OCI-LY7 (cell line): Measurements from ENCODE around the gene CSF1.

Experiments
- EZH2phosphoT487 ChIP-seq: fragments of 200-600 bp; sonication (generic); IDR thresholded peaks from 2 replicates; pipeline ENCODE4 v1.6.1; 2018; ENCODE audit warnings: low read depth, borderline replicate concordance, mild to moderate bottlenecking, mixed run types, antibody characterized with exemption, low read length, moderate library complexity, mixed read lengths
- TF ChIP-seq, protein P1 (sequence below): fragments of 200-600 bp; sonication (generic); conservative IDR thresholded peaks from 2 replicates; pipeline ENCODE4 v1.5.1; 2014; ENCODE audit warnings: mild to moderate bottlenecking, antibody characterized with exemption, low read length, moderate library complexity, mixed read lengths

DNA sequence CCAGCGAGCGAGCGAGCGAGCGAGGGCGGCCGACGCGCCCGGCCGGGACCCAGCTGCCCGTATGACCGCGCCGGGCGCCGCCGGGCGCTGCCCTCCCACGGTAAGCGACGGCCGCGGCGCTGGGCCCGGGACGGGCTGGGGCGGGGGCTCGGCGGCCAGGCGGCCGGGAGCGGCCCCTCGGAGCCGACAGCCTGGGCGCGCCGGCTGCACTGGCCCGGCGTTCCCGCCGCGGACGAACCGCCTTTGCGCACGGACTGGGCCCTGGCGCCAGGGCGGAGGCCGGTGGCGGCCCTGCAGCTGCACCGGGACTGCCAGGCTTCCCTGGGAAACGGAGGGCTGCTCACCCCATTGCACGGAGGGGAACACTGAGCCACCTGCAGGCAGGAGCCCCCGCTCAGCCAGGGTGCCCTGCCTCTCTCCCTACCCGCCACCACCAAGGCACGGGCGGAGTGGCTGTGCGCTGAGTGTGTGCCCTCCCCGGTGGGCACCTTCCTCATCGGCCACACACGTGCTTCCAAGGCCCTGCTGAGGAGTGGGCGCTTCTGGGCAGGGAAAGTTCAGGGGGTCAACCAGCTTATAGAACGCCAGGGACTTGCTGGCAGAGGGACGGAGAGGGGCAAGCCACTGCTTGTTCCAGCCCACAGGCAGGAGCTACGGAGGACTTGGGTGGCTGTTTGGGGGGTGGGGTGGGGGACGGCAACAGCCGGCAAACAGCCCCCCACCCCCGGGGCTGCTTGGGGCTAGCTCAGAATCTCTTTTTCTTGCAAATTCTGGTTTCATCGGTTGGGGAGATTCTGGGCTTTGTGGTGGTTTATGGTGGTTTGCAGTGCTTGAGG, 532 bp downstream of the CSF1 start:
- TF ChIP-seq, protein P1, sequence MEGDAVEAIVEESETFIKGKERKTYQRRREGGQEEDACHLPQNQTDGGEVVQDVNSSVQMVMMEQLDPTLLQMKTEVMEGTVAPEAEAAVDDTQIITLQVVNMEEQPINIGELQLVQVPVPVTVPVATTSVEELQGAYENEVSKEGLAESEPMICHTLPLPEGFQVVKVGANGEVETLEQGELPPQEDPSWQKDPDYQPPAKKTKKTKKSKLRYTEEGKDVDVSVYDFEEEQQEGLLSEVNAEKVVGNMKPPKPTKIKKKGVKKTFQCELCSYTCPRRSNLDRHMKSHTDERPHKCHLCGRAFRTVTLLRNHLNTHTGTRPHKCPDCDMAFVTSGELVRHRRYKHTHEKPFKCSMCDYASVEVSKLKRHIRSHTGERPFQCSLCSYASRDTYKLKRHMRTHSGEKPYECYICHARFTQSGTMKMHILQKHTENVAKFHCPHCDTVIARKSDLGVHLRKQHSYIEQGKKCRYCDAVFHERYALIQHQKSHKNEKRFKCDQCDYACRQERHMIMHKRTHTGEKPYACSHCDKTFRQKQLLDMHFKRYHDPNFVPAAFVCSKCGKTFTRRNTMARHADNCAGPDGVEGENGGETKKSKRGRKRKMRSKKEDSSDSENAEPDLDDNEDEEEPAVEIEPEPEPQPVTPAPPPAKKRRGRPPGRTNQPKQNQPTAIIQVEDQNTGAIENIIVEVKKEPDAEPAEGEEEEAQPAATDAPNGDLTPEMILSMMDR: no peak
- TF ChIP-seq EZH2phosphoT487: no peak
